ENCODE results near the gene FADS1. TPM values are rescaled to one million over a fixed set of nuclear protein-coding genes. Genes with fewer than 3 reads are reported as not detected.
A peak's percentile ranks its signal among the peaks of the same experiment; 100 is the strongest.

FADS1 gene
- total RNA-seq, 1 donor from 2014 or later, result 155 TPM

- peaks cover 4% of the 10 kb centered on the region for H3K36me3 Mint-ChIP-seq (ENCODE audit: unreplicated experiment)
- no peak overlapping the region for H3K27ac Mint-ChIP-seq (ENCODE audit: unreplicated experiment)
- no peak overlapping the region for H3K4me3 Mint-ChIP-seq (ENCODE audit: unreplicated experiment)
- no peak for DNase-seq
- peaks cover 6% of the 10 kb centered on the region for H3K27me3 Mint-ChIP-seq (ENCODE audit: unreplicated experiment)
- H3K4me1 Mint-ChIP-seq (ENCODE audit: low read depth, unreplicated experiment), result peaks cover 4% of the 10 kb centered on the region
- TF ChIP-seq, protein P1, sequence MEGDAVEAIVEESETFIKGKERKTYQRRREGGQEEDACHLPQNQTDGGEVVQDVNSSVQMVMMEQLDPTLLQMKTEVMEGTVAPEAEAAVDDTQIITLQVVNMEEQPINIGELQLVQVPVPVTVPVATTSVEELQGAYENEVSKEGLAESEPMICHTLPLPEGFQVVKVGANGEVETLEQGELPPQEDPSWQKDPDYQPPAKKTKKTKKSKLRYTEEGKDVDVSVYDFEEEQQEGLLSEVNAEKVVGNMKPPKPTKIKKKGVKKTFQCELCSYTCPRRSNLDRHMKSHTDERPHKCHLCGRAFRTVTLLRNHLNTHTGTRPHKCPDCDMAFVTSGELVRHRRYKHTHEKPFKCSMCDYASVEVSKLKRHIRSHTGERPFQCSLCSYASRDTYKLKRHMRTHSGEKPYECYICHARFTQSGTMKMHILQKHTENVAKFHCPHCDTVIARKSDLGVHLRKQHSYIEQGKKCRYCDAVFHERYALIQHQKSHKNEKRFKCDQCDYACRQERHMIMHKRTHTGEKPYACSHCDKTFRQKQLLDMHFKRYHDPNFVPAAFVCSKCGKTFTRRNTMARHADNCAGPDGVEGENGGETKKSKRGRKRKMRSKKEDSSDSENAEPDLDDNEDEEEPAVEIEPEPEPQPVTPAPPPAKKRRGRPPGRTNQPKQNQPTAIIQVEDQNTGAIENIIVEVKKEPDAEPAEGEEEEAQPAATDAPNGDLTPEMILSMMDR (IDR thresholded peaks at IDR 0.05; ENCODE audit: partially characterized antibody, unreplicated experiment), result no peak
- H3K9me3 Mint-ChIP-seq (ENCODE audit: unreplicated experiment), result peaks cover 5% of the 10 kb centered on the region
Measured at GRCh38 chr11:61854966-61855714, 38.3 kb upstream of the FADS1 start.

- TF ChIP-seq, protein P1 (IDR thresholded peaks at IDR 0.05; ENCODE audit: partially characterized antibody, unreplicated experiment), result no peak
- Mint-ChIP-seq H3K27ac (ENCODE audit: unreplicated experiment) (no peak overlapping the region), H3K27me3 (ENCODE audit: unreplicated experiment) (peaks cover 4% of the 10 kb centered on the region), H3K4me1 (ENCODE audit: low read depth, unreplicated experiment) (peaks cover 4% of the 10 kb centered on the region), H3K9me3 (ENCODE audit: unreplicated experiment) (peaks cover 5% of the 10 kb centered on the region), H3K36me3 (ENCODE audit: unreplicated experiment) (peaks cover 1% of the 10 kb centered on the region), H3K4me3 (ENCODE audit: unreplicated experiment) (no peak overlapping the region)
- no peak for DNase-seq
Measured at GRCh38 chr11:61854206-61854895, 37.5 kb upstream of the FADS1 start.

DNA sequence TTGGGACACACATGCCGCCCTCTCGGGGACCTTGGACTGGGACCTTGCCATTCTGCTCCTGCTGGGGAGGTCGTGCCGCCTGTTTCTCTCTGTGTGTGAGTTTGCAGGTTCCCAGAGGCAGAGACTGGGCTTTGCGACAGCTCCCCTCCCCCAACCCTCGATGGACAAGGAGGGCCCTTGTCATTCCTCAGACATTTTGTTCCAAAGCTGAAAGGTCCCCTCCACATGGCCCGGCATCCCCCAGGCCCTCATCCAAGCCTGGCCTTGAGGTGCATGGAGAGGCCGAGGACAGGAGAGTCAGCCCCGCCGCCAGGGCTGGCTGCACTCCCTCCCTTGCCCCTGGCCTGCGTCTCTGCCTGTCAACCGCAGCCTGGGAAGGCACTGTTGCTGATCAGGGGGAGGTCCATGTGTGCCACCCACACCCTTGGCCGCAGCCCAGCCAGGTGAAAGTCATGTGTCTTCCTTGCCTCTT is 36.9 kb upstream of the FADS1 start:
- DNase-seq, result no peak
- no peak overlapping the region for H3K4me3 Mint-ChIP-seq (ENCODE audit: unreplicated experiment)

DNA sequence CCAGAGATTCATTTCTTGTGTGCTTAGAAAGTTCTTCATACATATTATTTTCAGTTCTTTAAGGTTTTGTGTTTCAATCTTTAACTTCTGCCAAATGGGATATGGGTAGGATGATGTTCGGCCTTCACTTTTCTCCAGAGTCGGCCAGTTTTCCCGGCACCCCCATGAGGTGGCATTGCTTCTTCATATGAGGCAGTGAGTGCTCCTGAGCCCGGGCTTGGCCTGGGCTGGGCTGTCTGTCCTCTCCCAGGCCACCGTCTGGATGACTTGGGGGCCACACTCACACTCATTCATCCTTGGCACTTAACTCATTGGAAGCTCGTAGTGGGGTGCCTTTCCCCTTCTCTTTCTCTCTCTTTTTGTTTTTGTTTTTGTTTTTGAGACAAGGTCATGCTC is 35.1 kb upstream of the FADS1 start:
- no peak overlapping the region for H3K4me3 Mint-ChIP-seq (ENCODE audit: unreplicated experiment)
- peaks cover 3% of the 10 kb centered on the region for H3K27me3 Mint-ChIP-seq (ENCODE audit: unreplicated experiment)
- peaks cover 2% of the 10 kb centered on the region for H3K9me3 Mint-ChIP-seq (ENCODE audit: unreplicated experiment)
- peak overlapping the region; percentile 60 for H3K27ac Mint-ChIP-seq (ENCODE audit: unreplicated experiment)
- DNase-seq, result no peak
- H3K4me1 Mint-ChIP-seq (ENCODE audit: low read depth, unreplicated experiment), result peaks cover 4% of the 10 kb centered on the region
- TF ChIP-seq, protein P1 (IDR thresholded peaks at IDR 0.05; ENCODE audit: partially characterized antibody, unreplicated experiment), result no peak
- no peaks in the 10 kb centered on the region for H3K36me3 Mint-ChIP-seq (ENCODE audit: unreplicated experiment)

More for the DNA sequence above, 36.9 kb upstream of the FADS1 start:
- H3K27ac Mint-ChIP-seq (ENCODE audit: unreplicated experiment), result no peak overlapping the region
- TF ChIP-seq, protein P1 (IDR thresholded peaks at IDR 0.05; ENCODE audit: partially characterized antibody, unreplicated experiment), result no peak
- H3K36me3 Mint-ChIP-seq (ENCODE audit: unreplicated experiment), result no peaks in the 10 kb centered on the region
- H3K4me1 Mint-ChIP-seq (ENCODE audit: low read depth, unreplicated experiment), result peaks cover 4% of the 10 kb centered on the region
- H3K27me3 Mint-ChIP-seq (ENCODE audit: unreplicated experiment), result peaks cover 3% of the 10 kb centered on the region
- H3K9me3 Mint-ChIP-seq (ENCODE audit: unreplicated experiment), result peaks cover 5% of the 10 kb centered on the region

Data from glutamatergic neuron (in vitro differentiated cells).